ENCODE data around the gene ENTHD1.

Gene ENTHD1

DNA sequence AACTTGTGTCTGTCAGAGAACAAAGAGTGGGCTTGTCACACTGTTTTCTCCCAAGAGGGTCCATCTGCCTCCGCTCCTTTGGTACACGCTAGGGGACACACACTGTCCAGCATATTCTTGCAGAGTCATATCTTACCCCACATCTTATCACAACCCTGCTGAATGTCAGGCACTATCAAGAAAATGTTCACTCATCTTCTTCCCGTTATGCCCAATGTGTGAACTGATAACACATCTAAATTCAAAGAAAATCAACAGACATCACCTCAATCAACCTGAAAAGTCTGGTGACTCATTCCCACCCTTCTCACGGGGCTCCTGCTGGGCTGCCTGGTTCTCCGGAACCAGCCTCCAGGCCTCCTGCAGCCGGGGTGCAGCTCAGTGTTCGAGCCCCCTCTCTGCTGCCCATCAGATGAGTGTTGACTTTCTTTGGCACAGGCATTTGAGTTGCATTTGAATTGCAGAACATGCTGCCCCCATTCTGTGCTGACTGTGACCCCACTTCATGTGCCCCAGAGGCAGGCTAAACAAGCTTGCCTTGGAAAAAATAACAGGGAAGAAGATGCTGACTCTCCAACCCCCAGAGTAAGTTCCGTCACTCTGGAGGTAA, 26.7 kb upstream of the ENTHD1 start:
- no peak overlapping the region for H3K9ac ChIP-seq (ENCODE audit: low read depth, low read length)
- peaks cover 6% of the 10 kb centered on the region for H3K4me1 ChIP-seq (ENCODE audit: control insufficient read depth, insufficient read depth, low read length)
- H3K27me3 ChIP-seq (ENCODE audit: control insufficient read depth, insufficient read depth, low read length): no peaks in the 10 kb centered on the region
- H3K36me3 ChIP-seq (ENCODE audit: control insufficient read depth, insufficient read depth, low read length): no peaks in the 10 kb centered on the region
- H3K4me3 ChIP-seq (ENCODE audit: low read depth, low read length): no peak overlapping the region
- no peaks in the 10 kb centered on the region for H3K9me3 ChIP-seq (ENCODE audit: control insufficient read depth, insufficient read depth, low read length)

- Histone ChIP-seq H3K9me3 (ENCODE audit: control insufficient read depth, insufficient read depth, low read length) (no peaks in the 10 kb centered on the region), H3K27me3 (ENCODE audit: control insufficient read depth, insufficient read depth, low read length) (no peaks in the 10 kb centered on the region), H3K36me3 (ENCODE audit: control insufficient read depth, insufficient read depth, low read length) (no peaks in the 10 kb centered on the region), H3K9ac (ENCODE audit: low read depth, low read length) (no peak overlapping the region), H3K4me1 (ENCODE audit: control insufficient read depth, insufficient read depth, low read length) (peaks cover 6% of the 10 kb centered on the region), H3K4me3 (ENCODE audit: low read depth, low read length) (no peak overlapping the region)
Measured at GRCh38 chr22:39917776-39918495, 24.4 kb upstream of the ENTHD1 start.

DNA sequence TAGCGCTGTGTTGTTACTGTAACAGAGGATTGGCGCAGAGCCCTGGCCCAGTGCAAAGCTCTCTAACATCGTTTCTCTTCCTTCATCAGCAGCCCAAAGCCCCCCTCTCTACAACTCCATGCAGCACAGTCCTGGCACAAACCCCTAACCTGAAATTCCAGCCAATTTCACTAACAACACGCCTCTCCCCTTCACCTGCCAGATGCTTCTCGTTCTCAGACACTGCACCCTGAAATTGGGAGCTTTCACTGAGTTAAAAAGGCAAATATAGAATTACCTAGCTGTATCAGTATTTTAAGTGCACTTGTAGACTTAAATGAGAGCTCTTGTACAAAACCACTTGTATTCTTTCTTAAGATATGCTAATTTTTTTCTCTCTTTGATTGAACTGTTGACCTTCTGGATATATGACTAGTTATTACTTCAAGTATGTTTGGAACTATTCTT, 23.7 kb upstream of the ENTHD1 start:
- no peaks in the 10 kb centered on the region for H3K9me3 ChIP-seq (ENCODE audit: control insufficient read depth, insufficient read depth, low read length)
- H3K9ac ChIP-seq (ENCODE audit: low read depth, low read length): no peak overlapping the region
- H3K4me1 ChIP-seq (ENCODE audit: control insufficient read depth, insufficient read depth, low read length): peaks cover 6% of the 10 kb centered on the region
- no peak overlapping the region for H3K4me3 ChIP-seq (ENCODE audit: low read depth, low read length)
- H3K36me3 ChIP-seq (ENCODE audit: control insufficient read depth, insufficient read depth, low read length): no peaks in the 10 kb centered on the region
- H3K27me3 ChIP-seq (ENCODE audit: control insufficient read depth, insufficient read depth, low read length): no peaks in the 10 kb centered on the region

GRCh38 chr22:39916496-39916895, 22.9 kb upstream of the ENTHD1 start:
- Histone ChIP-seq H3K36me3 (ENCODE audit: control insufficient read depth, insufficient read depth, low read length) (no peaks in the 10 kb centered on the region), H3K27me3 (ENCODE audit: control insufficient read depth, insufficient read depth, low read length) (no peaks in the 10 kb centered on the region), H3K4me3 (ENCODE audit: low read depth, low read length) (no peak overlapping the region), H3K9ac (ENCODE audit: low read depth, low read length) (no peak overlapping the region), H3K4me1 (ENCODE audit: control insufficient read depth, insufficient read depth, low read length) (peaks cover 6% of the 10 kb centered on the region), H3K9me3 (ENCODE audit: control insufficient read depth, insufficient read depth, low read length) (no peaks in the 10 kb centered on the region)

DNA sequence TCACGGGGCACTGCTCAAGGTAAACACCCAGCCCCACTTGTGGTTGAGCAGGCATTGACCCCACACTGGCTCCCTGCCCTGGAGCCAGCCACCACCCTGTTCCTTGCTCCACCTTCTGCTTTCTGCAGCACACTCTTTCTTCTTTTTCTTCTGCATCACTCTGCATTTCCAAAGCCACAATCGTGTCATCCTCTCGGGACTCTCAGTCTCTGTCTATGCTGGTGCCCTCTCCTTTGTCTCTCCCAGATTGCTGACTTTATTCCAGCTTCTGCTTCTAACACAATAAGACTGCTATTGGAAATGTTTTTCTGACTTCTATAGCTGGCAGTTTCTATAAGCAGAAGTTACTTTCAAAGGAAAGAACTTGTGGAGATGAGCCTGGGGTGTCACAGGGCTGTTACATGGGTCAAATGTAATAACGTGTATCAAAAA, 21.8 kb upstream of the ENTHD1 start:
- peaks cover 6% of the 10 kb centered on the region for H3K4me1 ChIP-seq (ENCODE audit: control insufficient read depth, insufficient read depth, low read length)
- H3K9me3 ChIP-seq (ENCODE audit: control insufficient read depth, insufficient read depth, low read length): no peaks in the 10 kb centered on the region
- no peaks in the 10 kb centered on the region for H3K36me3 ChIP-seq (ENCODE audit: control insufficient read depth, insufficient read depth, low read length)
- no peak overlapping the region for H3K9ac ChIP-seq (ENCODE audit: low read depth, low read length)
- no peak overlapping the region for H3K4me3 ChIP-seq (ENCODE audit: low read depth, low read length)
- H3K27me3 ChIP-seq (ENCODE audit: control insufficient read depth, insufficient read depth, low read length): no peaks in the 10 kb centered on the region

- Histone ChIP-seq H3K9ac (ENCODE audit: low read depth, low read length) (no peak overlapping the region), H3K27me3 (ENCODE audit: control insufficient read depth, insufficient read depth, low read length) (no peaks in the 10 kb centered on the region), H3K36me3 (ENCODE audit: control insufficient read depth, insufficient read depth, low read length) (no peaks in the 10 kb centered on the region), H3K4me3 (ENCODE audit: low read depth, low read length) (no peak overlapping the region), H3K4me1 (ENCODE audit: control insufficient read depth, insufficient read depth, low read length) (peaks cover 6% of the 10 kb centered on the region), H3K9me3 (ENCODE audit: control insufficient read depth, insufficient read depth, low read length) (no peaks in the 10 kb centered on the region)
Measured at GRCh38 chr22:39914584-39914983, 21.0 kb upstream of the ENTHD1 start.

GRCh38 chr22:39913886-39914285, 20.3 kb upstream of the ENTHD1 start:
- no peaks in the 10 kb centered on the region for H3K36me3 ChIP-seq (ENCODE audit: control insufficient read depth, insufficient read depth, low read length)
- H3K27me3 ChIP-seq (ENCODE audit: control insufficient read depth, insufficient read depth, low read length): no peaks in the 10 kb centered on the region
- H3K4me3 ChIP-seq (ENCODE audit: low read depth, low read length): no peak overlapping the region
- H3K9ac ChIP-seq (ENCODE audit: low read depth, low read length): no peak overlapping the region
- H3K9me3 ChIP-seq (ENCODE audit: control insufficient read depth, insufficient read depth, low read length): no peaks in the 10 kb centered on the region
- peaks cover 6% of the 10 kb centered on the region for H3K4me1 ChIP-seq (ENCODE audit: control insufficient read depth, insufficient read depth, low read length)

DNA sequence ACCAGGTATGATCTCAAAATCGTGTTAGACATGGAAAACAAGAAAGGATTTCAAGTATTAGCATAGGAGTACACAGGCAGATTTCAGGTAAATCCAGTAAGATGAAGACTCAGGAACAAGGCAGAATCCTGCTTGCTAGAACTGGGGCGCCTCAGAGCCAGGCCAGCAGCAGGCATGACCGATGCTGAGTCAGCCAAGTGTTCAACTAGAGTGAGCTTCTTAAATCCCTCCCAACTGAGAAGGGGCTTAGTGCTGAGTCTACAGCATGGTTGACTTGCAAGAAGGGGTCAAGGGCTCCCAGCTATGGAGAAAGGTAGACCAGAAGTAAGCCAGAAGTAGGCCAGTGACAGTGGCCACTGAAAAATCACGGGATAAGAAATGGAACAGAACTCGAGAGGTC, 19.8 kb upstream of the ENTHD1 start:
- Histone ChIP-seq H3K36me3 (ENCODE audit: control insufficient read depth, insufficient read depth, low read length) (no peaks in the 10 kb centered on the region), H3K4me1 (ENCODE audit: control insufficient read depth, insufficient read depth, low read length) (peaks cover 6% of the 10 kb centered on the region), H3K27me3 (ENCODE audit: control insufficient read depth, insufficient read depth, low read length) (no peaks in the 10 kb centered on the region), H3K9ac (ENCODE audit: low read depth, low read length) (no peak overlapping the region), H3K9me3 (ENCODE audit: control insufficient read depth, insufficient read depth, low read length) (no peaks in the 10 kb centered on the region), H3K4me3 (ENCODE audit: low read depth, low read length) (no peak overlapping the region)

GRCh38 chr22:39910876-39911613, 17.5 kb upstream of the ENTHD1 start:
- Histone ChIP-seq H3K9ac (ENCODE audit: low read depth, low read length) (no peak overlapping the region), H3K27me3 (ENCODE audit: control insufficient read depth, insufficient read depth, low read length) (no peaks in the 10 kb centered on the region), H3K4me3 (ENCODE audit: low read depth, low read length) (no peak overlapping the region), H3K36me3 (ENCODE audit: control insufficient read depth, insufficient read depth, low read length) (no peaks in the 10 kb centered on the region), H3K4me1 (ENCODE audit: control insufficient read depth, insufficient read depth, low read length) (peaks cover 4% of the 10 kb centered on the region), H3K9me3 (ENCODE audit: control insufficient read depth, insufficient read depth, low read length) (no peaks in the 10 kb centered on the region)

- peaks cover 5% of the 10 kb centered on the region for H3K4me1 ChIP-seq (ENCODE audit: control insufficient read depth, insufficient read depth, low read length)
- H3K36me3 ChIP-seq (ENCODE audit: control insufficient read depth, insufficient read depth, low read length): no peaks in the 10 kb centered on the region
- no peak overlapping the region for H3K4me3 ChIP-seq (ENCODE audit: low read depth, low read length)
- no peak overlapping the region for H3K9ac ChIP-seq (ENCODE audit: low read depth, low read length)
- no peaks in the 10 kb centered on the region for H3K27me3 ChIP-seq (ENCODE audit: control insufficient read depth, insufficient read depth, low read length)
- H3K9me3 ChIP-seq (ENCODE audit: control insufficient read depth, insufficient read depth, low read length): no peaks in the 10 kb centered on the region
Measured at GRCh38 chr22:39908737-39909136, 15.2 kb upstream of the ENTHD1 start.

GRCh38 chr22:39908136-39908535, 14.6 kb upstream of the ENTHD1 start:
- Histone ChIP-seq H3K27me3 (ENCODE audit: control insufficient read depth, insufficient read depth, low read length) (no peaks in the 10 kb centered on the region), H3K36me3 (ENCODE audit: control insufficient read depth, insufficient read depth, low read length) (no peaks in the 10 kb centered on the region), H3K4me1 (ENCODE audit: control insufficient read depth, insufficient read depth, low read length) (peaks cover 5% of the 10 kb centered on the region), H3K9ac (ENCODE audit: low read depth, low read length) (no peak overlapping the region), H3K4me3 (ENCODE audit: low read depth, low read length) (no peak overlapping the region), H3K9me3 (ENCODE audit: control insufficient read depth, insufficient read depth, low read length) (no peaks in the 10 kb centered on the region)

Data from iPS-15b (cell line).